Skeletal muscle satellite cell (primary cell): ENCODE data around the gene PEAR1.

ENCODE experiments used
- H3K27me3 ChIP-seq: 2 replicates; pipeline ENCODE4 v1.7.0; 2013; ENCODE audit warnings: low read length; ENCODE audit not compliant: control insufficient read depth, insufficient read depth
- H3K36me3 ChIP-seq: 2 replicates; pipeline ENCODE4 v1.7.0; 2013; ENCODE audit warnings: mild to moderate bottlenecking, control low read depth, low read length; ENCODE audit not compliant: insufficient read depth
- H3K4me1 ChIP-seq: 2 replicates; pipeline ENCODE4 v1.7.0; 2013; ENCODE audit warnings: low read length; ENCODE audit not compliant: control insufficient read depth, insufficient read depth
- H3K4me2 ChIP-seq: 2 replicates; pipeline ENCODE4 v1.7.0; 2013; ENCODE audit warnings: mild to moderate bottlenecking, low read length
- H3K4me3 ChIP-seq: 2 replicates; pipeline ENCODE4 v1.7.0; 2013; ENCODE audit warnings: low read length
- H3K9ac ChIP-seq: 2 replicates; pipeline ENCODE4 v1.7.0; 2013; ENCODE audit warnings: mild to moderate bottlenecking, low read depth, low read length, moderate library complexity
- H3K9me3 ChIP-seq: replicated peaks from 2 replicates; pipeline ENCODE4 v1.7.0; 2013; ENCODE audit warnings: mild to moderate bottlenecking, control low read depth, low read length

Gene PEAR1

GRCh38 chr1:156862584-156862983 is 30.9 kb upstream of the PEAR1 start:
- Histone ChIP-seq H3K4me3 (no peak overlapping the region), H3K9ac (no peak overlapping the region), H3K4me1 (peaks cover 15% of the 10 kb centered on the region), H3K36me3 (no peaks in the 10 kb centered on the region), H3K27me3 (peaks cover 87% of the 10 kb centered on the region), H3K9me3 (no peaks in the 10 kb centered on the region), H3K4me2 (no peak overlapping the region)

DNA sequence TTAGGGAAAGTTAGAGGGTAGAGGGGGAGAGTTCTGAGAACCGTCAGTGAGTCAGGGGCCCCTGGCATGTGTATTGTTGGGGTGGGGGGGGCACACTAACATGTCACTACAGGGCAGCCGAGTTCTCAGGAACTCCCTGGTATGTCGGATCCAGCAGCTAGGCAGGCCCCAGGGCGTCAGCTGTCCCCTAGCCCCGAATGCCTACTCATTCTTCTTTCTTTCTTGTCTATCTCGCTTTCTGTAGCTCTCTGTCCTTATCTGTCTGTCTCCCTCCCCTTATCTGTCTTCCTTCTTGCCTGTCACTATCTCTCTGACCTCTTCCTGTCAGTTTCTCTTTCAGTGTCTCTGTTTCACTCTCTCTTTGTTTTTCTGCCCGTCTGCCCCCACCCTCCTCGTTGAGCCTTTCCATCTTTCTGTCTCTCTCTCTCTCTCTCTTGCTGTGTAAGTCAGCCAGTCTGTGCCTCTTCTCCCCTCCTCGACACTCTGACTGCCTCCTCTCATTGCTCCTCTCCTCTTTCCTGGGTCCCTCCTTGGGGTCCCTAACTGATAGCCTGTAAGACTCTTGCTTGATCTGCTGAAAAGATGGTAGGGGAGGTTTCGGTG is 30.4 kb upstream of the PEAR1 start:
- peaks cover 15% of the 10 kb centered on the region for H3K4me1 ChIP-seq

DNA sequence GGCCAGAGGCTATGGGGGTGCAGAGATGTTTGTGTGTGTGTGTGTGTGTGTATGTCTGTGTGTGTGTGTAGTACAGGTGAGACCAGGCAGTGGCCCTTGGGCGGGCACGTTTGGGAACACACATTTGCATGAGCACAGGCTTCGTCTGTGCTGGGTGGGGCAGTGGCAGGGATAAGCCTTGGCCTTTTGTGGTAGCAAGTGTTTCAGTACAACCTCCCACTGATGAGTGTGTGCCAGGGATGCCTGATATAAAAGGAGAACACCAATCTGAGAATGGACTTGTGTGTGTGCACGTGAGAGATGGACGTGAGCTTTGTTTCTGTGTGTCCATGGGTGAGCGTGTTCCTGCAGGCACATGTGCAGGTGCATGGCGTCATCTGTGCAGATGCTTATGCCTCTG is 29.9 kb upstream of the PEAR1 start:
- Histone ChIP-seq H3K4me2 (no peak overlapping the region), H3K9me3 (no peaks in the 10 kb centered on the region), H3K4me1 (peaks cover 15% of the 10 kb centered on the region), H3K9ac (no peak overlapping the region), H3K27me3 (peaks cover 85% of the 10 kb centered on the region), H3K4me3 (no peak overlapping the region), H3K36me3 (no peaks in the 10 kb centered on the region)

More for the DNA sequence above, 30.4 kb upstream of the PEAR1 start:
- Histone ChIP-seq H3K27me3 (peaks cover 85% of the 10 kb centered on the region), H3K9me3 (no peaks in the 10 kb centered on the region), H3K4me2 (no peak overlapping the region), H3K36me3 (no peaks in the 10 kb centered on the region), H3K4me3 (no peak overlapping the region), H3K9ac (no peak overlapping the region)

DNA sequence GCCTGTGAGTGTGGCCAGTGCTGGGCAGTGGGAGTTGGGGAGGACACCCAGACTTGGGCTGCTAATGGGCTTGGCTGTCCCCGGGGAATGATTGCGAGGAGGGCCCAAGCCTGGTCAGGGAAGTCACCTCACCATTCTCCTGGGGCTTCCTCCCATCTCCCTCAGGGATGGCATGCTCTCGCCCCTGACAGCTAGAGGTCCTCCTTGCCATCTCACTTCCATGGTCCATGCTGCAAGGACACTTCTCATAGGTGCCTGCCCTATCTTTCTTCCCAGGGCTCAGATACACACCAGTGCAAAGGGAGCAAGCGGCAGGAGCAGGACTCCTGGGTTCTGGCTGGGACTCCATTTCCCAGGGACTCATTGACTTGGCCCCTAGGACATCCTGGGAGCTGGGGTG is 28.7 kb upstream of the PEAR1 start:
- Histone ChIP-seq H3K27me3 (peaks cover 78% of the 10 kb centered on the region), H3K9ac (no peak overlapping the region), H3K9me3 (no peaks in the 10 kb centered on the region), H3K36me3 (no peaks in the 10 kb centered on the region), H3K4me2 (no peak overlapping the region), H3K4me1 (peaks cover 10% of the 10 kb centered on the region), H3K4me3 (no peak overlapping the region)

DNA sequence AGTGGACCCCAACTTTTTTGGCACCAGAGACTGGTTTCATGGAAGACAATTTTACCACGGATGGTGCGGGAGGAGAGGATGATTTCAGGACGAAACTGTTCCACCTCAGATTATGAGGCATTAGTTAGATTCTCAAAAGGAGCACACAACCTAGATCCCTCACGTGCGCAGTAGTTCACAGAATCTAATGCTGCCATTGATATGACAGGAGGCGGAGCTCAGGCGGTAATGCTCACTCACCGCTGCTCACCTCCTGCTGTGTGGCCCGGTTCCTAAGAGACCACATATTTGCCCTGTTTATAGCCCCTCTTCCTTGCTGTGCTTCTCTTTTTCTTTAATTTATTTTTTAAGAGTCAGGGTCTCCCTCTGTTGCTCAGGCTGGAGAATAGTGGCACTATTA is 28.3 kb upstream of the PEAR1 start:
- peaks cover 73% of the 10 kb centered on the region for H3K27me3 ChIP-seq
- no peaks in the 10 kb centered on the region for H3K36me3 ChIP-seq
- no peaks in the 10 kb centered on the region for H3K9me3 ChIP-seq
- H3K4me1 ChIP-seq, result peaks cover 11% of the 10 kb centered on the region
- no peak overlapping the region for H3K4me2 ChIP-seq
- H3K9ac ChIP-seq, result no peak overlapping the region
- no peak overlapping the region for H3K4me3 ChIP-seq

DNA sequence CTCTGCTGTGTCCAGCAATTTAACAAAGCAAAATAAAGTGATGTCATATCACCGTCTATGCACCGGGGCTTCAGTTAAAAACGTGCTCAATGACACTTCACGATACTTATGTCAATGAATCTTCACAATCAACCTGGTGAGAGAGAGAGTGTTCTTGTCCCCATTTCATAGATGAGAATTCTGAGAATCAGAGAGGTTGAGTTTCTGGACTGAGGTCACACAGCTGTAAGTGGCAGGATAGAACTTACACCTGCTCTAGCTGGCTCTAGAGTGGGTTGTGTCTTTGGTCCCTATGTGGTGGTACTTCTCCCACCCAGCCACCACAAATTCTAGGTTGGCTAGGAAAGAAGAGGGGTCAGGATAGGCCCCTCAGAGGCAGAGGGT is 27.7 kb upstream of the PEAR1 start:
- H3K27me3 ChIP-seq, result peaks cover 69% of the 10 kb centered on the region

GRCh38 chr1:156866249-156866909 is 27.1 kb upstream of the PEAR1 start:
- H3K27me3 ChIP-seq, result peaks cover 64% of the 10 kb centered on the region

More for the DNA sequence above, 27.7 kb upstream of the PEAR1 start:
- H3K9ac ChIP-seq, result no peak overlapping the region
- H3K4me3 ChIP-seq, result no peak overlapping the region
- H3K4me1 ChIP-seq, result peaks cover 12% of the 10 kb centered on the region
- no peaks in the 10 kb centered on the region for H3K9me3 ChIP-seq
- no peak overlapping the region for H3K4me2 ChIP-seq
- H3K36me3 ChIP-seq, result no peaks in the 10 kb centered on the region

DNA sequence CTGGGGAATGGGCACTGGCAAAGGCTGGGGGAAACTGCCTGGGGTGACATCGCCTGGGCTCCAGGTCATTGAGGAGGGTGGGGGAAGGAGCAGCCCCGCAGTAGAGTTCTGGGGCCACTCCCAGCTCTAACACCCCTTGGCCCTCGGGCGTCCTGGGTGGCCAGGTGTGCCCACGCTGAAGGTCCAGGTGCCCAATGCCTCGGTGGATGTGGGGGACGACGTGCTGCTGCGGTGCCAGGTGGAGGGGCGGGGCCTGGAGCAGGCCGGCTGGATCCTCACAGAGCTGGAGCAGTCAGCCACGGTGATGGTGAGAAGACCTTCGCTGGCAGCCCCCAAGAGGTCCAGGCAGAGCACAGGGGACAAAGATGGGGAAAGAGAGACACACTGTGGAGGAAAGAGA is 25.2 kb upstream of the PEAR1 start:
- peaks cover 47% of the 10 kb centered on the region for H3K27me3 ChIP-seq
- no peaks in the 10 kb centered on the region for H3K36me3 ChIP-seq
- H3K4me1 ChIP-seq, result peaks cover 15% of the 10 kb centered on the region
- no peak overlapping the region for H3K4me3 ChIP-seq
- H3K4me2 ChIP-seq, result no peak overlapping the region
- H3K9me3 ChIP-seq, result no peaks in the 10 kb centered on the region
- H3K9ac ChIP-seq, result no peak overlapping the region

More at GRCh38 chr1:156866249-156866909, 27.1 kb upstream of the PEAR1 start:
- peaks cover 15% of the 10 kb centered on the region for H3K4me1 ChIP-seq
- H3K36me3 ChIP-seq, result no peaks in the 10 kb centered on the region
- H3K4me3 ChIP-seq, result no peak overlapping the region
- no peaks in the 10 kb centered on the region for H3K9me3 ChIP-seq
- no peak overlapping the region for H3K9ac ChIP-seq
- H3K4me2 ChIP-seq, result no peak overlapping the region

GRCh38 chr1:156869455-156869854 is 24.1 kb upstream of the PEAR1 start:
- H3K27me3 ChIP-seq, result peaks cover 47% of the 10 kb centered on the region
- no peak overlapping the region for H3K9ac ChIP-seq
- H3K36me3 ChIP-seq, result no peaks in the 10 kb centered on the region
- no peak overlapping the region for H3K4me2 ChIP-seq
- no peak overlapping the region for H3K4me3 ChIP-seq
- H3K9me3 ChIP-seq, result no peaks in the 10 kb centered on the region
- peaks cover 15% of the 10 kb centered on the region for H3K4me1 ChIP-seq

GRCh38 chr1:156873659-156874058 is 19.9 kb upstream of the PEAR1 start:
- Histone ChIP-seq H3K9me3 (no peaks in the 10 kb centered on the region), H3K4me1 (peaks cover 15% of the 10 kb centered on the region), H3K36me3 (no peaks in the 10 kb centered on the region), H3K4me2 (no peak overlapping the region), H3K9ac (no peak overlapping the region), H3K27me3 (peaks cover 48% of the 10 kb centered on the region), H3K4me3 (no peak overlapping the region)

DNA sequence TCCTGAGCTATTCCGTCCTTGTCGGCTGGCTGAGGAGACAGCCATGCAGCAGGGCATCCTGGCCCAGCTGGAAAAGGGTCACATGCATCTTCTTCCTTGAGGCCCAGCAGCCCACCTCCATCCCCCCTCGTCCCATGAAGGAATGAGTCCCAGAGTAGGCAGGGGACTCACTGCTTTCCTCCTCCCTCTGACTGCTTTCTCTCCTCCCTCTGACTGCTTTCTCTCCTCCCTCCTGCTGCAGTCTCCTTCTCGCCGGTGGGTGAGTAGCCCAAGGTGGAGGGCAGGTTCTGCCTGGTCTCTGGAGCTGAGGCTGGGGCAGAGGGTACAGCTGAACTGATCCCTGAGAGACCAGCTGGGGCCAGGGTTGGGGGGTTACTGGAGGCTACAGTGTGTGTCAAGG is 19.4 kb upstream of the PEAR1 start:
- no peak overlapping the region for H3K4me2 ChIP-seq

More for the DNA sequence above, 19.4 kb upstream of the PEAR1 start:
- Histone ChIP-seq H3K9ac (no peak overlapping the region), H3K27me3 (peaks cover 52% of the 10 kb centered on the region), H3K4me3 (no peak overlapping the region), H3K9me3 (no peaks in the 10 kb centered on the region), H3K4me1 (peaks cover 15% of the 10 kb centered on the region), H3K36me3 (no peaks in the 10 kb centered on the region)
